ENCODE measurements around the gene SEC16B.

DNA sequence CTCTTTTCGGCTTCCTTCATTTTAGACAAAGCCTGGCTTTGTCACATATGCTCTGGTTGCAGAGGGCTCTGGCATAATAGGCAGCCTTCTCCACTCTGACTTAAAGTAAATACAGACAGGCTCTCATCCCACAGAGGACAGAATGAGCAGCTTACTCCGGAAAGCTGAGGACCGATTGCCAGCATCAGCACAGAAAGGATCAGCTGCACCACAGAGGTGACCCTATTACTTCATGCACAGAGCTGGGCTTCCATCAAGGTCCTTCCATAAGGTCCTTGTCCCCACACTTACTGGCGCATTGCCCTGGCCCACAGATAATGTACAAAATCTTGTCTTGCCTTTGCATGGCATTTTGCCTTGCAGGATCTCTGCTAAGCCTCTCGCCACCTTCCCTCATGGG, 67.6 kb downstream of the SEC16B start:
- TF ChIP-seq, protein P1, sequence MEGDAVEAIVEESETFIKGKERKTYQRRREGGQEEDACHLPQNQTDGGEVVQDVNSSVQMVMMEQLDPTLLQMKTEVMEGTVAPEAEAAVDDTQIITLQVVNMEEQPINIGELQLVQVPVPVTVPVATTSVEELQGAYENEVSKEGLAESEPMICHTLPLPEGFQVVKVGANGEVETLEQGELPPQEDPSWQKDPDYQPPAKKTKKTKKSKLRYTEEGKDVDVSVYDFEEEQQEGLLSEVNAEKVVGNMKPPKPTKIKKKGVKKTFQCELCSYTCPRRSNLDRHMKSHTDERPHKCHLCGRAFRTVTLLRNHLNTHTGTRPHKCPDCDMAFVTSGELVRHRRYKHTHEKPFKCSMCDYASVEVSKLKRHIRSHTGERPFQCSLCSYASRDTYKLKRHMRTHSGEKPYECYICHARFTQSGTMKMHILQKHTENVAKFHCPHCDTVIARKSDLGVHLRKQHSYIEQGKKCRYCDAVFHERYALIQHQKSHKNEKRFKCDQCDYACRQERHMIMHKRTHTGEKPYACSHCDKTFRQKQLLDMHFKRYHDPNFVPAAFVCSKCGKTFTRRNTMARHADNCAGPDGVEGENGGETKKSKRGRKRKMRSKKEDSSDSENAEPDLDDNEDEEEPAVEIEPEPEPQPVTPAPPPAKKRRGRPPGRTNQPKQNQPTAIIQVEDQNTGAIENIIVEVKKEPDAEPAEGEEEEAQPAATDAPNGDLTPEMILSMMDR (IDR thresholded peaks at IDR 0.05; ENCODE audit: low read length): no peak
- no peak for TF ChIP-seq EZH2 (IDR thresholded peaks at IDR 0.05; ENCODE audit: borderline replicate concordance, low read length)

Measured in OCI-LY1 (cell line).